Stomach (tissue), 9 donors: ENCODE results near the gene DIPK1A. TPM values are rescaled to one million over a fixed set of nuclear protein-coding genes. Genes with fewer than 3 reads are reported as not detected.
A peak's percentile ranks its signal among the peaks of the same experiment; 100 is the strongest.

ENCODE experiments used
- DNase-seq, 2 donors: peaks; one replicate each; pipeline versions ENCODE4 v3.0.0 to v3.0.0-alpha.2; 2013 to 2019
- H3K27ac ChIP-seq, 5 donors: fragments of 200-600 bp in 4 of 5; sonication (generic) in 4 of 5; one replicate each; pipeline ENCODE4 v1.5.1; 2013 to 2019; ENCODE audit warnings: mild to moderate bottlenecking in 1 of 5, moderate library complexity in 1 of 5
- H3K27me3 ChIP-seq, 3 donors: fragments of 200-600 bp; sonication (generic); one replicate each; pipeline ENCODE4 v1.5.1; 2017 to 2019; ENCODE audit warnings: mixed run types in 1 of 3
- H3K36me3 ChIP-seq, 4 donors: fragments of 200-600 bp; sonication (generic); 1 replicate in 3 of 4; 2 replicates in 1 of 4; pipeline ENCODE4 v1.5.1; 2016 to 2019
- H3K4me1 ChIP-seq, 4 donors: fragments of 200-600 bp; sonication (generic); one replicate each; pipeline ENCODE4 v1.5.1; 2016 to 2019
- H3K4me3 ChIP-seq, 4 donors: fragments of 200-600 bp; sonication (generic) in 3 of 4; one replicate each; pipeline ENCODE4 v1.5.1; 2016 to 2019; ENCODE audit warnings: mild to moderate bottlenecking in 1 of 4
- H3K9me3 ChIP-seq, 4 donors: fragments of 200-600 bp; sonication (generic); one replicate each; pipeline ENCODE4 v1.5.1; 2016 to 2019
- EP300 ChIP-seq: sonication (generic); formaldehyde crosslinking; IDR thresholded peaks from one replicate; pipeline ENCODE4 v1.6.1; 2017; ENCODE audit warnings: antibody characterized with exemption
- POLR2A ChIP-seq, 4 donors: fragments of 450-650 bp; IDR thresholded peaks; one replicate each; pipeline ENCODE4 v1.6.1; 2016; ENCODE audit warnings: antibody characterized with exemption in 4 of 4, control low read depth in 2 of 4, mild to moderate bottlenecking in 1 of 4, moderate library complexity in 1 of 4
- POLR2AphosphoS5 ChIP-seq, 3 donors: sonication (generic); formaldehyde crosslinking; IDR thresholded peaks; one replicate each; pipeline ENCODE4 v1.6.1; 2016; ENCODE audit warnings: antibody characterized with exemption in 3 of 3
- WGBS, 5 donors: extraction: QIAGEN DNeasy Blood & Tissue Kit in 3 of 5; methylation state at CpG; one replicate each; pipeline versions ENCODE4 v1.1.5 to v1.1.7; 2013 to 2018; 5-methylcytosine and 5-hydroxymethylcytosine counted together
- intact Hi-C: fragments of 100-400 bp; cut with DNase I; formaldehyde crosslinking; loops from one replicate; pipeline ENCODE4 v1.15.1; 2023; ENCODE audit warnings: low total_unique reads
- polyA plus RNA-seq, 3 donors: library from polyadenylated mRNA; stranded (reverse); fragments of 200-250 nt; gene quantifications; one replicate each; pipeline ENCODE4 v1.2.3, GENCODE V29; 2013
- total RNA-seq, 5 donors: library from RNA; depleted of rRNA; stranded (reverse); fragments of >200 nt; gene quantifications; one replicate each; pipeline versions ENCODE4 v1.1.0 to v1.2.3, GENCODE V29; 2014 to 2016
- TF ChIP-seq, protein P1 (sequence below), 7 experiments: fragments of 450-650 bp in 4 of 7; fragments of 200-600 bp in 3 of 7; sonication (generic) in 3 of 7; IDR thresholded peaks; one replicate each; pipeline ENCODE4 v1.5.1; 2016 to 2019; ENCODE audit warnings: antibody characterized with exemption in 7 of 7, control low read depth in 2 of 7, mild to moderate bottlenecking in 1 of 7
- donor health status: healthy with polysubstance abuse.
- donor health status: Bipolar disorder and iron deficiency.
- donor health status: healthy.

Gene DIPK1A
- total and polyA plus RNA-seq, 8 donors = 2.0 to 15.5 (median 5.0) TPM

GRCh38 chr1:93000751-93001175 is 39.5 kb upstream of the DIPK1A start:
- 2 to 10% (median 7%) methylated on average over 2 of the region's 2 CpGs for WGBS, 5 donors
- H3K27ac ChIP-seq = no peak overlapping the region

GRCh38 chr1:93000291-93000690 is 39.0 kb upstream of the DIPK1A start:
- H3K27ac ChIP-seq = no peak overlapping the region
- no peak overlapping the region for H3K4me3 ChIP-seq
- TF ChIP-seq, protein P1, sequence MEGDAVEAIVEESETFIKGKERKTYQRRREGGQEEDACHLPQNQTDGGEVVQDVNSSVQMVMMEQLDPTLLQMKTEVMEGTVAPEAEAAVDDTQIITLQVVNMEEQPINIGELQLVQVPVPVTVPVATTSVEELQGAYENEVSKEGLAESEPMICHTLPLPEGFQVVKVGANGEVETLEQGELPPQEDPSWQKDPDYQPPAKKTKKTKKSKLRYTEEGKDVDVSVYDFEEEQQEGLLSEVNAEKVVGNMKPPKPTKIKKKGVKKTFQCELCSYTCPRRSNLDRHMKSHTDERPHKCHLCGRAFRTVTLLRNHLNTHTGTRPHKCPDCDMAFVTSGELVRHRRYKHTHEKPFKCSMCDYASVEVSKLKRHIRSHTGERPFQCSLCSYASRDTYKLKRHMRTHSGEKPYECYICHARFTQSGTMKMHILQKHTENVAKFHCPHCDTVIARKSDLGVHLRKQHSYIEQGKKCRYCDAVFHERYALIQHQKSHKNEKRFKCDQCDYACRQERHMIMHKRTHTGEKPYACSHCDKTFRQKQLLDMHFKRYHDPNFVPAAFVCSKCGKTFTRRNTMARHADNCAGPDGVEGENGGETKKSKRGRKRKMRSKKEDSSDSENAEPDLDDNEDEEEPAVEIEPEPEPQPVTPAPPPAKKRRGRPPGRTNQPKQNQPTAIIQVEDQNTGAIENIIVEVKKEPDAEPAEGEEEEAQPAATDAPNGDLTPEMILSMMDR (IDR thresholded peaks at IDR 0.05) = no peak
- TF ChIP-seq EP300 = no peak
- TF ChIP-seq POLR2A (IDR thresholded peaks at IDR 0.05) = no peak
- no peak for TF ChIP-seq POLR2AphosphoS5 (IDR thresholded peaks at IDR 0.05)
- intact Hi-C loops = no loop called here
- DNase-seq = peak in 1 of 2 donors; percentile 29
- no peaks in the 10 kb centered on the region for H3K27me3 ChIP-seq
- no peaks in the 10 kb centered on the region for H3K36me3 ChIP-seq
- no peaks in the 10 kb centered on the region for H3K9me3 ChIP-seq
- WGBS, 5 donors = 42 to 52% (median 48%) methylated on average over 2 of the region's 2 CpGs
- H3K4me1 ChIP-seq = peaks cover 3 to 19% (median 13%) of the 10 kb centered on the region in 4 donors

More at GRCh38 chr1:93000751-93001175, 39.5 kb upstream of the DIPK1A start:
- peak in 1 of 2 donors; percentile 58 for DNase-seq
- no peaks in the 10 kb centered on the region for H3K9me3 ChIP-seq
- intact Hi-C loops = no loop called here
- TF ChIP-seq EP300 = no peak
- TF ChIP-seq, protein P1 (IDR thresholded peaks at IDR 0.05) = no peak
- no peak for TF ChIP-seq POLR2A (IDR thresholded peaks at IDR 0.05)
- no peak for TF ChIP-seq POLR2AphosphoS5 (IDR thresholded peaks at IDR 0.05)
- H3K27me3 ChIP-seq = no peaks in the 10 kb centered on the region
- no peaks in the 10 kb centered on the region for H3K36me3 ChIP-seq
- H3K4me1 ChIP-seq = peaks cover 3 to 14% (median 11%) of the 10 kb centered on the region in 4 donors
- H3K4me3 ChIP-seq = no peak overlapping the region

- peaks cover 3 to 30% (median 21%) of the 10 kb centered on the region in 4 donors for H3K4me1 ChIP-seq
- DNase-seq = no peak
- intact Hi-C loops = loop anchor here (5.0 kb wide), 1 partner anchor 37 kb away; the partner anchor contains the start of gene DIPK1A
- H3K9me3 ChIP-seq = no peaks in the 10 kb centered on the region
- WGBS, 5 donors = 86 to 98% (median 96%) methylated on average over 5 of the region's 5 CpGs
- H3K36me3 ChIP-seq = no peaks in the 10 kb centered on the region
- H3K27me3 ChIP-seq = no peaks in the 10 kb centered on the region
- TF ChIP-seq EP300 (no peak), POLR2AphosphoS5 (IDR thresholded peaks at IDR 0.05) (no peak), POLR2A (IDR thresholded peaks at IDR 0.05) (no peak)
- TF ChIP-seq, protein P1 (IDR thresholded peaks at IDR 0.05) = no peak
- H3K4me3 ChIP-seq = no peak overlapping the region
- no peak overlapping the region for H3K27ac ChIP-seq
These were observed 37.6 kb upstream of the DIPK1A start for GRCh38 chr1:92998821-92999220.

- intact Hi-C loops = loop anchor here (5.0 kb wide), 1 partner anchor 33 kb away; the partner anchor contains the start of gene DIPK1A
- WGBS, 5 donors = 35 to 54% (median 50%) methylated on average over 8 of the region's 8 CpGs
- TF ChIP-seq POLR2AphosphoS5 (IDR thresholded peaks at IDR 0.05) (peak in 2 of 3 donors; percentile 56 to 74), EP300 (no peak), POLR2A (IDR thresholded peaks at IDR 0.05) (no peak)
- TF ChIP-seq, protein P1 (IDR thresholded peaks at IDR 0.05) = no peak
- Histone ChIP-seq H3K27me3 (no peaks in the 10 kb centered on the region), H3K27ac (peak overlapping the region; percentile 61 to 85 (median 68)), H3K4me1 (peaks cover 0 to 25% (median 18%) of the 10 kb centered on the region in 4 donors), H3K36me3 (no peaks in the 10 kb centered on the region), H3K9me3 (no peaks in the 10 kb centered on the region), H3K4me3 (no peak overlapping the region)
- peak; percentile 65 to 74 for DNase-seq
These were observed 34.5 kb upstream of the DIPK1A start for GRCh38 chr1:92995441-92996430.
